ENCODE measurements around the gene APOBEC4. TPM values are rescaled to one million over a fixed set of nuclear protein-coding genes. Genes with fewer than 3 reads are reported as not detected.
A peak's percentile ranks its signal among the peaks of the same experiment; 100 is the strongest.

The APOBEC4 gene
- total and polyA plus RNA-seq, 4 donors = not detected

- Histone ChIP-seq H3K9me3 (ENCODE audit: control insufficient read depth in 4 of 4, low read length in 3 of 4) (no peaks in the 10 kb centered on the region), H3K4me1 (ENCODE audit: control insufficient read depth in 4 of 4, insufficient read depth in 4 of 4, low read length in 3 of 4) (peaks cover 6 to 41% (median 35%) of the 10 kb centered on the region in 4 donors), H3K27me3 (ENCODE audit: control insufficient read depth in 4 of 4, insufficient read depth in 4 of 4, low read length in 3 of 4) (no peaks in the 10 kb centered on the region), H3K4me3 (ENCODE audit: low read depth in 1 of 3, low read length in 3 of 3) (peak within 1 kb of the TSS; percentile 95 to 98 (median 97)), H3K27ac (ENCODE audit: low read depth in 1 of 2, low read length in 2 of 2) (peak within 1 kb of the TSS; percentile 85 to 90), H3K36me3 (ENCODE audit: control insufficient read depth in 4 of 4, insufficient read depth in 3 of 4, low read depth in 1 of 4, low read length in 3 of 4) (peaks cover 0 to 1% (median 0%) of the 10 kb centered on the region in 4 donors), H3K9ac (ENCODE audit: low read depth in 1 of 2, low read length in 2 of 2) (peak within 1 kb of the TSS; percentile 58 to 79)
- under 1% methylated on average over 65 of the region's 65 CpGs for WGBS
- no peak for TF ChIP-seq NR2F2 (IDR thresholded peaks at IDR 0.05)
- TF ChIP-seq FOXA1 (IDR thresholded peaks at IDR 0.05) = peak; percentile 60
- TF ChIP-seq JUND (IDR thresholded peaks at IDR 0.05) = peak in 1 of 2 donors; percentile 47
- peak; percentile 74 for TF ChIP-seq MAX (IDR thresholded peaks at IDR 0.05)
- TF ChIP-seq TAF1 (conservative IDR thresholded peaks at IDR 0.05) = peak; percentile 74
- TF ChIP-seq, protein P1, sequence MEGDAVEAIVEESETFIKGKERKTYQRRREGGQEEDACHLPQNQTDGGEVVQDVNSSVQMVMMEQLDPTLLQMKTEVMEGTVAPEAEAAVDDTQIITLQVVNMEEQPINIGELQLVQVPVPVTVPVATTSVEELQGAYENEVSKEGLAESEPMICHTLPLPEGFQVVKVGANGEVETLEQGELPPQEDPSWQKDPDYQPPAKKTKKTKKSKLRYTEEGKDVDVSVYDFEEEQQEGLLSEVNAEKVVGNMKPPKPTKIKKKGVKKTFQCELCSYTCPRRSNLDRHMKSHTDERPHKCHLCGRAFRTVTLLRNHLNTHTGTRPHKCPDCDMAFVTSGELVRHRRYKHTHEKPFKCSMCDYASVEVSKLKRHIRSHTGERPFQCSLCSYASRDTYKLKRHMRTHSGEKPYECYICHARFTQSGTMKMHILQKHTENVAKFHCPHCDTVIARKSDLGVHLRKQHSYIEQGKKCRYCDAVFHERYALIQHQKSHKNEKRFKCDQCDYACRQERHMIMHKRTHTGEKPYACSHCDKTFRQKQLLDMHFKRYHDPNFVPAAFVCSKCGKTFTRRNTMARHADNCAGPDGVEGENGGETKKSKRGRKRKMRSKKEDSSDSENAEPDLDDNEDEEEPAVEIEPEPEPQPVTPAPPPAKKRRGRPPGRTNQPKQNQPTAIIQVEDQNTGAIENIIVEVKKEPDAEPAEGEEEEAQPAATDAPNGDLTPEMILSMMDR (IDR thresholded peaks at IDR 0.05; ENCODE audit: low read depth, low read length, missing input control) = no peak
- TF ChIP-seq SP1 (IDR thresholded peaks at IDR 0.05) = peak; percentile 26
- peak; percentile 70 for TF ChIP-seq ZBTB33 (IDR thresholded peaks at IDR 0.05)
- no peak for TF ChIP-seq HNF4A (conservative IDR thresholded peaks at IDR 0.05)
- TF ChIP-seq YY1 (IDR thresholded peaks at IDR 0.05) = peak; percentile 84
- no peak for TF ChIP-seq FOXA2 (IDR thresholded peaks at IDR 0.05)
- peak in 1 of 2 donors; percentile 21 for TF ChIP-seq RXRA (IDR thresholded peaks at IDR 0.05)
- TF ChIP-seq REST (IDR thresholded peaks at IDR 0.05) = peak; percentile 91
- peak; percentile 86 to 96 for TF ChIP-seq EGR1 (IDR thresholded peaks at IDR 0.05; ENCODE audit: low read depth in 2 of 2)
- peak in 1 of 2 donors; percentile 20 for TF ChIP-seq RAD21 (IDR thresholded peaks at IDR 0.05)
- no peak for TF ChIP-seq ATF3 (IDR thresholded peaks at IDR 0.05)
- peak; percentile 41 to 80 for TF ChIP-seq GABPA (IDR thresholded peaks at IDR 0.05 in 1 of 2, conservative IDR thresholded peaks at IDR 0.05 in 1 of 2)
- TF ChIP-seq HNF4G (IDR thresholded peaks at IDR 0.05) = no peak
- peak; percentile 93 for DNase-seq (ENCODE audit: low spot score)
These were observed 17.3 kb downstream of the APOBEC4 start, which contains the start of gene ARPC5 for GRCh38 chr1:183635606-183636333. ARPC5 (minus strand) TSS chr1:183635783; CDS start chr1:183635659, 124 bp downstream.
